Stimulated activated CD8-positive, alpha-beta memory T cell treated with anti-CD3 and anti-CD28 coated beads, Interleukin-15, amount 100 ng/mL, for 48 hours (primary cell): ENCODE results near the gene KCTD15.

Experiments used
- DNase-seq, 2 donors: peaks; one replicate each; pipeline ENCODE4 v3.0.0-alpha.2; 2020; ENCODE audit warnings: low read depth in 2 of 2

KCTD15 gene

GRCh38 chr19:33771384-33772101, 25.1 kb upstream of the KCTD15 start:
- peak; percentile 32 to 37 for DNase-seq

- DNase-seq: no peak
Measured at GRCh38 chr19:33772102-33772857, 24.4 kb upstream of the KCTD15 start.

GRCh38 chr19:33772858-33773180, 23.9 kb upstream of the KCTD15 start:
- DNase-seq: no peak

- DNase-seq: no peak
Measured at GRCh38 chr19:33773704-33774624, 22.7 kb upstream of the KCTD15 start.

GRCh38 chr19:33774751-33775150, 21.9 kb upstream of the KCTD15 start:
- no peak for DNase-seq

GRCh38 chr19:33775731-33776487, 20.8 kb upstream of the KCTD15 start:
- DNase-seq: no peak

GRCh38 chr19:33777351-33777750, 19.3 kb upstream of the KCTD15 start:
- no peak for DNase-seq

GRCh38 chr19:33777753-33778088, 18.9 kb upstream of the KCTD15 start:
- no peak for DNase-seq

GRCh38 chr19:33778089-33778791, 18.4 kb upstream of the KCTD15 start:
- peak; percentile 60 to 73 for DNase-seq

GRCh38 chr19:33779849-33780248, 16.8 kb upstream of the KCTD15 start:
- no peak for DNase-seq

GRCh38 chr19:33780251-33780650, 16.4 kb upstream of the KCTD15 start:
- no peak for DNase-seq

GRCh38 chr19:33780746-33781145, 15.9 kb upstream of the KCTD15 start:
- DNase-seq: no peak

- no peak for DNase-seq
Measured at GRCh38 chr19:33781415-33781935, 15.2 kb upstream of the KCTD15 start.

GRCh38 chr19:33781996-33782395, 14.7 kb upstream of the KCTD15 start:
- DNase-seq: no peak

GRCh38 chr19:33784432-33784831, 12.2 kb upstream of the KCTD15 start:
- no peak for DNase-seq

GRCh38 chr19:33785795-33786194, 10.9 kb upstream of the KCTD15 start:
- DNase-seq: no peak

- DNase-seq: no peak
Measured at GRCh38 chr19:33788676-33789075, 8.0 kb upstream of the KCTD15 start.

- no peak for DNase-seq
Measured at GRCh38 chr19:33789344-33789743, 7.3 kb upstream of the KCTD15 start.

GRCh38 chr19:33794683-33795369, 1.8 kb upstream of the KCTD15 start:
- no peak for DNase-seq
